ENCODE results near the gene CALHM3. TPM values are rescaled to one million over a fixed set of nuclear protein-coding genes. Genes with fewer than 3 reads are reported as not detected.

Gene CALHM3
- polyA plus RNA-seq, 3 donors: 0.04 to 0.62 TPM; not detected in 1

DNA sequence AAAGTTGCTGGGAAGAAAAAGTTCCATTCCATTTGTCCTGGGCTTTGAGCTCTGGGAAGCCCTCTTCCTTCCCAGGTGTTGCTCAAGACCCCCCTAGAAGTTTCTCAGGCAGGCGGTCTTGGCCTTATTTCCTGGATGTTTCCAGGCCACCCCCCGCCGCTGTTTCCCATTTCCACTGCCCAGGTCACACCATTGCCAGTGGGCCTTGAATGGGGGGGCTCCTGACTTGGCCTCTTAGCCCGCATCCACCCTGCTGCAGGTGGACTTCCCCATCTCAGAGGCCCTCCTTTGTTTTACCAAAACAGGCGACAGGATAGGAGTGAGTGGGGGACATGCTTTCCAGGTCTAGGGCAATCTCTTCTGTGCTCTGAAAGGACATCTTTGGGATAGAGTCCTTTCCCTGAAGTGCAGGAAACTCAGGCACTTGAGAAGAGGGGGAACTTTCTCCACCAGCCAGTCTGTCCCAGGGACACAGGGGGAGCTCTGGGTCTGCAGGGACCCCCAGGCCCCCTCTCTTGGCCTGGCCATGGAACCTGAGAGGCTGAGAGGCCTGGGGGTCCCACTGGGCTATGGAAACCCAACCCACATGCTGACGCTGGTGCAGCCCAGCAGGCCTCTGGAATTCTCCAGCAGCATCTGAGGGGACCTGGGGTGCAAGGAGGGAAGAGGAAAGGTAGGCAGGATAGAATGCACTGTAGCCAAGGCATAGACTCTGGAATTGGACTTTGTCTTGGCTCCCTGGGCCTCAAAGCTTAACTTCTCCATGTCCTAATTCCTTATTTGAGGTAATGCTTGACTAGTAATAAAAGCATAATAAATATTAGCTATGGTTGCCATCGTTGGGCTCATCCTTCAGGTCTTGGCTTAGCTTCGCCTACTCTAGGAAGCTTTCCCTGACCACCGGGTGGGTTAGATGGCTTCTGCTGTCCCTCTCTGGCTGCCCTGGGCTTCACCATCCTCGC lies 32.0 kb upstream of the CALHM3 start:
- Histone ChIP-seq H4K20me1 (ENCODE audit: insufficient read depth, low read length) (no peaks in the 10 kb centered on the region), H3K9ac (ENCODE audit: insufficient read depth, low read length, poor library complexity, severe bottlenecking) (no peak overlapping the region), H3K27me3 (ENCODE audit: control insufficient read depth in 2 of 2, insufficient read depth in 2 of 2, low read length in 2 of 2) (no peaks in the 10 kb centered on the region), H3K36me3 (replicated peaks in 1 of 2; ENCODE audit: control insufficient read depth in 1 of 2, insufficient read depth in 2 of 2, low read length in 2 of 2) (no peaks in the 10 kb centered on the region), H3K4me2 (replicated peaks; ENCODE audit: extremely low read depth, low read length, poor library complexity, severe bottlenecking) (no peak overlapping the region), H3K4me1 (ENCODE audit: control insufficient read depth in 1 of 2, insufficient read depth in 2 of 2, low read length in 2 of 2) (peaks cover 2 to 11% of the 10 kb centered on the region in 2 donors), H2AFZ (ENCODE audit: insufficient read depth, low read depth, low read length, poor library complexity, severe bottlenecking) (no peak overlapping the region), H3K79me2 (ENCODE audit: insufficient read depth, low read length) (no peaks in the 10 kb centered on the region), H3K4me3 (replicated peaks in 1 of 3; ENCODE audit: low read depth in 2 of 3, low read length in 3 of 3) (no peak overlapping the region), H3K27ac (ENCODE audit: low read depth in 1 of 2, low read length in 2 of 2) (no peak overlapping the region), H3K9me3 (replicated peaks in 1 of 2; ENCODE audit: control insufficient read depth in 1 of 2, insufficient read depth in 1 of 2, low read length in 2 of 2) (no peaks in the 10 kb centered on the region)
- Mint-ChIP-seq H3K4me3 (no peak overlapping the region), H3K4me1 (peaks cover 10% of the 10 kb centered on the region), H3K36me3 (no peaks in the 10 kb centered on the region), H3K27me3 (ENCODE audit: low read depth in 3 of 3) (peaks cover 0 to 6% (median 3%) of the 10 kb centered on the region in 3 donors), H3K27ac (no peak overlapping the region), H3K9me3 (no peaks in the 10 kb centered on the region)
- TF ChIP-seq, protein P1, sequence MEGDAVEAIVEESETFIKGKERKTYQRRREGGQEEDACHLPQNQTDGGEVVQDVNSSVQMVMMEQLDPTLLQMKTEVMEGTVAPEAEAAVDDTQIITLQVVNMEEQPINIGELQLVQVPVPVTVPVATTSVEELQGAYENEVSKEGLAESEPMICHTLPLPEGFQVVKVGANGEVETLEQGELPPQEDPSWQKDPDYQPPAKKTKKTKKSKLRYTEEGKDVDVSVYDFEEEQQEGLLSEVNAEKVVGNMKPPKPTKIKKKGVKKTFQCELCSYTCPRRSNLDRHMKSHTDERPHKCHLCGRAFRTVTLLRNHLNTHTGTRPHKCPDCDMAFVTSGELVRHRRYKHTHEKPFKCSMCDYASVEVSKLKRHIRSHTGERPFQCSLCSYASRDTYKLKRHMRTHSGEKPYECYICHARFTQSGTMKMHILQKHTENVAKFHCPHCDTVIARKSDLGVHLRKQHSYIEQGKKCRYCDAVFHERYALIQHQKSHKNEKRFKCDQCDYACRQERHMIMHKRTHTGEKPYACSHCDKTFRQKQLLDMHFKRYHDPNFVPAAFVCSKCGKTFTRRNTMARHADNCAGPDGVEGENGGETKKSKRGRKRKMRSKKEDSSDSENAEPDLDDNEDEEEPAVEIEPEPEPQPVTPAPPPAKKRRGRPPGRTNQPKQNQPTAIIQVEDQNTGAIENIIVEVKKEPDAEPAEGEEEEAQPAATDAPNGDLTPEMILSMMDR (IDR thresholded peaks at IDR 0.05): no peak
- no peak for DNase-seq
- WGBS (ENCODE audit: insufficient coverage): 95% methylated on average over 5 of the region's 10 CpGs
- intact Hi-C loops (cut with micrococcal nuclease): no loop called here

DNA sequence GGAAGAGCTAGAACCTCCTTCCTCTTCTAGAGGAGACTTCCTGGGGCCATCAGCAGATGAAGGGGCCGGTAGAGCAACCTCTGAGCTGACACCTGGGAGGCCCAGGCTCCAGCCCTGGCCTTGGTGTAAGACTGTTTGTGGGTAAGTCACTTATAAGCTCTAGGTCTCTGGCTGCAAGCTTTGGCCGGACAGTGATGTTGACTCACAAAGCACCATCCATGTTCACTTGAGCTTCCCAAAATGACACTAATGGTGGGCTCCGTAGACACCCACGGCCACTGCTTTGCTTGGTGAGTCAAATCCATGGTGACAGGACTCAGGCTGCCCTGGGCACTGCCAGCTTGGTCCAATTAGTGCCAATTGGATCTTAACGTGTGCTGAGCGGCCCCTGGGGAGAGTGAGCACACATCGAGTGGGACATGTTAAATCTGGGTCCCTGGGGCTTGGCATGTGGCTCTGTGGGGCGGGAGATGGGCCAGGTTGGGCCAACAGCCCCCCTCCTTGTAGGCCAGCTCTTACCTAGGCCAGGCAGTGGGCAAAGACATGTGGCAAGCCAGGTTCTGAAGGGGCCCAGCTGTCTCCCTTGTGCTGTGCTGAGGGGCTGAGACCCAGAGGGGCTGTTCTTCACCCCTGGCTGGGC lies 31.1 kb upstream of the CALHM3 start:
- no peak overlapping the region for H2AFZ ChIP-seq (ENCODE audit: insufficient read depth, low read depth, low read length, poor library complexity, severe bottlenecking)
- 92% methylated on average over 6 of the region's 8 CpGs for WGBS (ENCODE audit: insufficient coverage)
- no peaks in the 10 kb centered on the region for H3K36me3 Mint-ChIP-seq
- no peaks in the 10 kb centered on the region for H3K27me3 ChIP-seq (ENCODE audit: control insufficient read depth in 2 of 2, insufficient read depth in 2 of 2, low read length in 2 of 2)
- H3K4me2 ChIP-seq (replicated peaks; ENCODE audit: extremely low read depth, low read length, poor library complexity, severe bottlenecking): no peak overlapping the region
- H3K9me3 Mint-ChIP-seq: no peaks in the 10 kb centered on the region
- no peaks in the 10 kb centered on the region for H3K79me2 ChIP-seq (ENCODE audit: insufficient read depth, low read length)
- H3K4me1 Mint-ChIP-seq: peaks cover 4% of the 10 kb centered on the region
- H3K27me3 Mint-ChIP-seq (ENCODE audit: low read depth in 3 of 3): peaks cover 0 to 5% (median 3%) of the 10 kb centered on the region in 3 donors
- intact Hi-C loops (cut with micrococcal nuclease): no loop called here
- H3K9ac ChIP-seq (ENCODE audit: insufficient read depth, low read length, poor library complexity, severe bottlenecking): no peak overlapping the region
- TF ChIP-seq, protein P1 (IDR thresholded peaks at IDR 0.05): no peak
- no peak overlapping the region for H3K4me3 ChIP-seq (replicated peaks in 1 of 3; ENCODE audit: low read depth in 2 of 3, low read length in 3 of 3)
- H3K9me3 ChIP-seq (replicated peaks in 1 of 2; ENCODE audit: control insufficient read depth in 1 of 2, insufficient read depth in 1 of 2, low read length in 2 of 2): no peaks in the 10 kb centered on the region
- peaks cover 1 to 5% of the 10 kb centered on the region in 2 donors for H3K4me1 ChIP-seq (ENCODE audit: control insufficient read depth in 1 of 2, insufficient read depth in 2 of 2, low read length in 2 of 2)
- no peak for DNase-seq
- no peaks in the 10 kb centered on the region for H4K20me1 ChIP-seq (ENCODE audit: insufficient read depth, low read length)
- no peak overlapping the region for H3K27ac Mint-ChIP-seq
- no peak overlapping the region for H3K27ac ChIP-seq (ENCODE audit: low read depth in 1 of 2, low read length in 2 of 2)
- H3K4me3 Mint-ChIP-seq: no peak overlapping the region
- H3K36me3 ChIP-seq (replicated peaks in 1 of 2; ENCODE audit: control insufficient read depth in 1 of 2, insufficient read depth in 2 of 2, low read length in 2 of 2): no peaks in the 10 kb centered on the region

Measured in CD14-positive monocyte (primary cell).